ENCODE measurements around the gene TMEM131.

GRCh38 chr2:97750017-97750416, 245.7 kb downstream of the TMEM131 start:
- TF ChIP-seq CTCF (conservative IDR thresholded peaks at IDR 0.05) = no peak
- TF ChIP-seq ZFX (IDR thresholded peaks at IDR 0.05) = no peak
